ENCODE results near the gene RAB20.

GRCh38 chr13:110559429-110559943 is 2.0 kb downstream of the RAB20 start:
- TF ChIP-seq ZNF121 (CRISPR knock-in tag; IDR thresholded peaks at IDR 0.05) (no peak), NFE2L1 (CRISPR knock-in tag; IDR thresholded peaks at IDR 0.05) (no peak), CTCF (IDR thresholded peaks at IDR 0.05) (no peak), MAX (CRISPR knock-in tag; IDR thresholded peaks at IDR 0.05) (no peak), ZNF671 (CRISPR knock-in tag; IDR thresholded peaks at IDR 0.05) (no peak), RELA (CRISPR knock-in tag; IDR thresholded peaks at IDR 0.05; ENCODE audit: borderline replicate concordance) (no peak), E2F4 (CRISPR knock-in tag; IDR thresholded peaks at IDR 0.05; ENCODE audit: borderline replicate concordance, low read depth) (no peak)
